ENCODE measurements around the gene LPO.

Gene LPO

GRCh38 chr17:58228679-58229078 is 9.7 kb upstream of the LPO start:
- H3K36me3 ChIP-seq (ENCODE audit: insufficient read depth, low read length), result no peaks in the 10 kb centered on the region
- H3K27me3 ChIP-seq (ENCODE audit: insufficient read depth, low read length, poor library complexity), result peaks cover 29% of the 10 kb centered on the region

GRCh38 chr17:58229384-58229783 is 9.0 kb upstream of the LPO start:
- Histone ChIP-seq H3K9me3 (ENCODE audit: insufficient read depth, low read length, severe bottlenecking) (no peaks in the 10 kb centered on the region), H3K4me3 (ENCODE audit: low read depth in 1 of 2, low read length in 2 of 2) (no peak overlapping the region), H4K20me1 (ENCODE audit: insufficient read depth, low read length) (no peaks in the 10 kb centered on the region), H3K27me3 (ENCODE audit: insufficient read depth, low read length, poor library complexity) (peaks cover 32% of the 10 kb centered on the region), H3K4me1 (ENCODE audit: insufficient read depth, low read length) (no peaks in the 10 kb centered on the region), H3K9ac (ENCODE audit: low read depth, low read length) (no peak overlapping the region), H2AFZ (ENCODE audit: low read depth, low read length) (no peak overlapping the region), H3K4me2 (ENCODE audit: insufficient read depth, low read length) (no peak overlapping the region), H3K79me2 (ENCODE audit: insufficient read depth, low read length) (no peaks in the 10 kb centered on the region), H3K36me3 (ENCODE audit: insufficient read depth, low read length) (no peaks in the 10 kb centered on the region), H3K27ac (ENCODE audit: low read length) (no peak overlapping the region)
- ATAC-seq (ENCODE audit: insufficient read depth, low read depth), result no peak
- no peak for DNase-seq
- TF ChIP-seq, protein P1, sequence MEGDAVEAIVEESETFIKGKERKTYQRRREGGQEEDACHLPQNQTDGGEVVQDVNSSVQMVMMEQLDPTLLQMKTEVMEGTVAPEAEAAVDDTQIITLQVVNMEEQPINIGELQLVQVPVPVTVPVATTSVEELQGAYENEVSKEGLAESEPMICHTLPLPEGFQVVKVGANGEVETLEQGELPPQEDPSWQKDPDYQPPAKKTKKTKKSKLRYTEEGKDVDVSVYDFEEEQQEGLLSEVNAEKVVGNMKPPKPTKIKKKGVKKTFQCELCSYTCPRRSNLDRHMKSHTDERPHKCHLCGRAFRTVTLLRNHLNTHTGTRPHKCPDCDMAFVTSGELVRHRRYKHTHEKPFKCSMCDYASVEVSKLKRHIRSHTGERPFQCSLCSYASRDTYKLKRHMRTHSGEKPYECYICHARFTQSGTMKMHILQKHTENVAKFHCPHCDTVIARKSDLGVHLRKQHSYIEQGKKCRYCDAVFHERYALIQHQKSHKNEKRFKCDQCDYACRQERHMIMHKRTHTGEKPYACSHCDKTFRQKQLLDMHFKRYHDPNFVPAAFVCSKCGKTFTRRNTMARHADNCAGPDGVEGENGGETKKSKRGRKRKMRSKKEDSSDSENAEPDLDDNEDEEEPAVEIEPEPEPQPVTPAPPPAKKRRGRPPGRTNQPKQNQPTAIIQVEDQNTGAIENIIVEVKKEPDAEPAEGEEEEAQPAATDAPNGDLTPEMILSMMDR (IDR thresholded peaks at IDR 0.05; ENCODE audit: borderline replicate concordance, extremely low read depth, low read length, poor library complexity, severe bottlenecking), result no peak
- no peak for TF ChIP-seq EZH2 (IDR thresholded peaks at IDR 0.05; ENCODE audit: borderline replicate concordance, low read depth, low read length, severe bottlenecking)

More at GRCh38 chr17:58228679-58229078, 9.7 kb upstream of the LPO start:
- no peak overlapping the region for H3K27ac ChIP-seq (ENCODE audit: low read length)
- no peaks in the 10 kb centered on the region for H3K4me1 ChIP-seq (ENCODE audit: insufficient read depth, low read length)
- H3K4me2 ChIP-seq (ENCODE audit: insufficient read depth, low read length), result no peak overlapping the region
- no peaks in the 10 kb centered on the region for H3K9me3 ChIP-seq (ENCODE audit: insufficient read depth, low read length, severe bottlenecking)
- DNase-seq (no peak), ATAC-seq (ENCODE audit: insufficient read depth, low read depth) (no peak)
- H2AFZ ChIP-seq (ENCODE audit: low read depth, low read length), result no peak overlapping the region
- no peak overlapping the region for H3K4me3 ChIP-seq (ENCODE audit: low read depth in 1 of 2, low read length in 2 of 2)
- H4K20me1 ChIP-seq (ENCODE audit: insufficient read depth, low read length), result no peaks in the 10 kb centered on the region
- TF ChIP-seq EZH2 (IDR thresholded peaks at IDR 0.05; ENCODE audit: borderline replicate concordance, low read depth, low read length, severe bottlenecking), result no peak
- TF ChIP-seq, protein P1 (IDR thresholded peaks at IDR 0.05; ENCODE audit: borderline replicate concordance, extremely low read depth, low read length, poor library complexity, severe bottlenecking), result no peak
- H3K79me2 ChIP-seq (ENCODE audit: insufficient read depth, low read length), result no peaks in the 10 kb centered on the region
- no peak overlapping the region for H3K9ac ChIP-seq (ENCODE audit: low read depth, low read length)

DNA sequence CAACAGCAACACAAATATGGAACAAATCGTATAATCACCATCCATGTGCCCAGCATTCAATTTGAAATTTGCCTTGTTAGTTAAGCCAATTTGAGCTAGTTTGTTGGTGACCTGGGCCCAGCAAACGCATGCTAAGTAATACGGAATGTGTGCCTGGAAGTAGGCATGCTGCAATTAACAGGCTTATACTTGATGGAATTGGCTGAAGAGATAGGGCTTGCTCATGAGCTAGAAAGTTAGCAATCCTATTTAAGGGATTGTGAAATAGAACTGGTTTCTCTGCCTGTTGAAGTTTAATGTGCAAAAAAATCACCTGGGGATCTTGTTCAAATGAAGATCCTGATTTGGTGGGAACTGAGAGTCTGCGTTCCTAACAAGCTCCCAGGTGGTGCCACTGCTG is 8.5 kb upstream of the LPO start:
- peaks cover 33% of the 10 kb centered on the region for H3K27me3 ChIP-seq (ENCODE audit: insufficient read depth, low read length, poor library complexity)
- no peak for ATAC-seq (ENCODE audit: insufficient read depth, low read depth)
- no peaks in the 10 kb centered on the region for H3K4me1 ChIP-seq (ENCODE audit: insufficient read depth, low read length)
- H3K79me2 ChIP-seq (ENCODE audit: insufficient read depth, low read length), result no peaks in the 10 kb centered on the region
- H3K9me3 ChIP-seq (ENCODE audit: insufficient read depth, low read length, severe bottlenecking), result no peaks in the 10 kb centered on the region
- H2AFZ ChIP-seq (ENCODE audit: low read depth, low read length), result no peak overlapping the region
- no peaks in the 10 kb centered on the region for H4K20me1 ChIP-seq (ENCODE audit: insufficient read depth, low read length)
- TF ChIP-seq, protein P1 (IDR thresholded peaks at IDR 0.05; ENCODE audit: borderline replicate concordance, extremely low read depth, low read length, poor library complexity, severe bottlenecking), result no peak
- TF ChIP-seq EZH2 (IDR thresholded peaks at IDR 0.05; ENCODE audit: borderline replicate concordance, low read depth, low read length, severe bottlenecking), result no peak
- no peak for DNase-seq
- no peak overlapping the region for H3K27ac ChIP-seq (ENCODE audit: low read length)
- no peaks in the 10 kb centered on the region for H3K36me3 ChIP-seq (ENCODE audit: insufficient read depth, low read length)
- no peak overlapping the region for H3K4me3 ChIP-seq (ENCODE audit: low read depth in 1 of 2, low read length in 2 of 2)
- no peak overlapping the region for H3K4me2 ChIP-seq (ENCODE audit: insufficient read depth, low read length)
- no peak overlapping the region for H3K9ac ChIP-seq (ENCODE audit: low read depth, low read length)

DNA sequence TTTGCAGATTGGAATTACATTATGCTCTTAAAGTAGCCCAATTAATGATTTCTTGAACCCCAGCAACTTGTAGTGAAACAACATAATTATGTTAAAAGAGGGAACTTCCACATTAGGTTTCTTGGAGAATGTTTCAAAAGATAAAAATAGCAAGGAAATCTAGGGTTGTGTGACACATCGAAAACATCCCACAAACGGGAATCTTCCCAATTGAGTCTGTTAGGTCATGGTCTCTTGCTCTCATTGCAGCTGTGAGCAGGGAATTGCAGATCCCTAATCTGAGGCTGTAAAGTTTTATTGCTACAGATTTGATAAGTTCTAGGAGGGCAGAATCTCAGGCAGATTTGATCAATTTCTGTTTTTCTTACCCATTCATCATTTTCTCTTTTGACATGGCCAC is 6.7 kb upstream of the LPO start:
- Histone ChIP-seq H3K4me1 (ENCODE audit: insufficient read depth, low read length) (no peaks in the 10 kb centered on the region), H3K9me3 (ENCODE audit: insufficient read depth, low read length, severe bottlenecking) (no peaks in the 10 kb centered on the region), H3K79me2 (ENCODE audit: insufficient read depth, low read length) (no peaks in the 10 kb centered on the region), H3K27me3 (ENCODE audit: insufficient read depth, low read length, poor library complexity) (peaks cover 48% of the 10 kb centered on the region), H3K9ac (ENCODE audit: low read depth, low read length) (no peak overlapping the region), H3K36me3 (ENCODE audit: insufficient read depth, low read length) (no peaks in the 10 kb centered on the region), H3K27ac (ENCODE audit: low read length) (no peak overlapping the region), H2AFZ (ENCODE audit: low read depth, low read length) (no peak overlapping the region), H4K20me1 (ENCODE audit: insufficient read depth, low read length) (no peaks in the 10 kb centered on the region), H3K4me2 (ENCODE audit: insufficient read depth, low read length) (no peak overlapping the region), H3K4me3 (ENCODE audit: low read depth in 1 of 2, low read length in 2 of 2) (no peak overlapping the region)
- ATAC-seq (ENCODE audit: insufficient read depth, low read depth) (no peak), DNase-seq (no peak)
- TF ChIP-seq EZH2 (IDR thresholded peaks at IDR 0.05; ENCODE audit: borderline replicate concordance, low read depth, low read length, severe bottlenecking), result no peak
